Mammary epithelial cell (primary cell): ENCODE measurements around the gene ERGIC1.

Experiments used
- EZH2 ChIP-seq: IDR thresholded peaks from 2 replicates; pipeline ENCODE4 v1.6.1; 2012; ENCODE audit warnings: low read length, inconsistent platforms, borderline replicate concordance
- TF ChIP-seq, protein P1 (sequence below), 2 donors: IDR thresholded peaks in 1 of 2; conservative IDR thresholded peaks in 1 of 2; 2 replicates each; pipeline ENCODE4 v1.5.1; 2011 to 2012; ENCODE audit warnings: inconsistent platforms in 2 of 2, low read length in 2 of 2, mild to moderate bottlenecking in 2 of 2, control low read depth in 1 of 2, low read depth in 1 of 2; ENCODE audit not compliant: insufficient read depth in 1 of 2; ENCODE audit errors: extremely low read depth in 1 of 2

DNA sequence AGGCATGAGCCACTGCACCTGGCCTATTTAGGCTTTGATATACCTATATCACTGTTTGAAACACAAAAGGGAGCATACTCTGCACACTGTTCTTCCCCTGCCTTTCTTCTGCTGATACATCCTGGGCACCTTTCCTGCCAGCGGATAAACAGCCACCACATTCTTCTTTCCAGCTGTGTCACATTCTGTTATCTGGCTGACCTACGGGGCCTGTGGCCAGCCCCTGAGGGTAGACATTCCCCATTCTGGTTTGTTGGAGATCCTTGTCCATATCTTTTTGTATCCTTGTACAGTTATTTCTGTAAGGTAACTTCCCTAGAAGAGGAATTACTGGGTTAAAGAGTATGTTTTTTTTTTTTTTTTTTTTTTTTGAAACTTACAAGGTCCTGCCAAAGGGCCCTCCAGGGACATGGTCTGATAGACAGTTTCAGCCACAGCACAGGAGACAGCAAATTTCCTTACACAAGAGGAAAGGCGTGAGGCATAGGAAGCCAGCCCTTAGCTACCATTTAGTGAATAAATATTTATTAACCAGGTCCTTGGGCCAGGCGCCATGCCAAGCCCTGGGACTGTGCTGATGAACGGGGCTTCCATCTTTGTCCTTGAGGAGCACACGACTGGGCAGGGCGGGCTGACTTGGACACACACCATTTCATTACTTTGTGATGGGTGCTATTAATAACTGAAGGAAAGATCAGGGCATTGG, 57.8 kb downstream of the ERGIC1 start:
- TF ChIP-seq, protein P1, sequence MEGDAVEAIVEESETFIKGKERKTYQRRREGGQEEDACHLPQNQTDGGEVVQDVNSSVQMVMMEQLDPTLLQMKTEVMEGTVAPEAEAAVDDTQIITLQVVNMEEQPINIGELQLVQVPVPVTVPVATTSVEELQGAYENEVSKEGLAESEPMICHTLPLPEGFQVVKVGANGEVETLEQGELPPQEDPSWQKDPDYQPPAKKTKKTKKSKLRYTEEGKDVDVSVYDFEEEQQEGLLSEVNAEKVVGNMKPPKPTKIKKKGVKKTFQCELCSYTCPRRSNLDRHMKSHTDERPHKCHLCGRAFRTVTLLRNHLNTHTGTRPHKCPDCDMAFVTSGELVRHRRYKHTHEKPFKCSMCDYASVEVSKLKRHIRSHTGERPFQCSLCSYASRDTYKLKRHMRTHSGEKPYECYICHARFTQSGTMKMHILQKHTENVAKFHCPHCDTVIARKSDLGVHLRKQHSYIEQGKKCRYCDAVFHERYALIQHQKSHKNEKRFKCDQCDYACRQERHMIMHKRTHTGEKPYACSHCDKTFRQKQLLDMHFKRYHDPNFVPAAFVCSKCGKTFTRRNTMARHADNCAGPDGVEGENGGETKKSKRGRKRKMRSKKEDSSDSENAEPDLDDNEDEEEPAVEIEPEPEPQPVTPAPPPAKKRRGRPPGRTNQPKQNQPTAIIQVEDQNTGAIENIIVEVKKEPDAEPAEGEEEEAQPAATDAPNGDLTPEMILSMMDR (conservative IDR thresholded peaks at IDR 0.05 in 1 of 2, IDR thresholded peaks at IDR 0.05 in 1 of 2; ENCODE audit: extremely low read depth in 1 of 2, insufficient read depth in 1 of 2, low read depth in 1 of 2, low read length in 2 of 2), result no peak
- TF ChIP-seq EZH2, result no peak
